Brain microvascular endothelial cell (primary cell): Measurements from ENCODE around the gene GAP43.

Experiments
- DNase-seq: peaks from one replicate; pipeline ENCODE4 v3.0.0-alpha.2; 2020
- H3K27ac ChIP-seq: fragments of 250-450 bp; sonication (Bioruptor Pico); 2 replicates; pipeline ENCODE4 v1.5.1; 2020; ENCODE audit warnings: mild to moderate bottlenecking, moderate library complexity
- H3K27me3 ChIP-seq: fragments of 250-450 bp; sonication (Bioruptor Pico); replicated peaks from 2 replicates; pipeline ENCODE4 v1.5.1; 2020; ENCODE audit warnings: mild to moderate bottlenecking
- H3K36me3 ChIP-seq: fragments of 250-450 bp; sonication (Bioruptor Pico); replicated peaks from 2 replicates; pipeline ENCODE4 v1.5.1; 2020; ENCODE audit warnings: mild to moderate bottlenecking
- H3K4me3 ChIP-seq: 2 replicates; pipeline ENCODE4 v1.5.1; 2011; ENCODE audit warnings: low read depth, mild to moderate bottlenecking, control low read depth, low read length, moderate library complexity
- CTCF ChIP-seq: IDR thresholded peaks from 2 replicates; pipeline ENCODE4 v1.5.1; 2011; ENCODE audit warnings: low read depth, mild to moderate bottlenecking, moderate library complexity, low read length, control low read depth, inconsistent platforms; ENCODE audit errors: missing control alignments
- in situ Hi-C: cut with HindIII; loops from 2 replicates; pipeline ENCODE4 v1.10.0; 2017; ENCODE audit warnings: low sequenced_read_pairs, low pct_ligation_motif_present

Gene GAP43

GRCh38 chr3:115712871-115713270 lies 89.6 kb downstream of the GAP43 start:
- no peak for DNase-seq
- Histone ChIP-seq H3K4me3 (no peak overlapping the region), H3K36me3 (no peaks in the 10 kb centered on the region), H3K27me3 (no peaks in the 10 kb centered on the region), H3K27ac (no peak overlapping the region)
- no peak for TF ChIP-seq CTCF
- in situ Hi-C loops = no loop called here

- no peak overlapping the region for H3K4me3 ChIP-seq
- H3K27me3 ChIP-seq = no peaks in the 10 kb centered on the region
- no peak overlapping the region for H3K27ac ChIP-seq
- in situ Hi-C loops = no loop called here
- DNase-seq = no peak
- no peak for TF ChIP-seq CTCF
- H3K36me3 ChIP-seq = no peaks in the 10 kb centered on the region
Observed at GRCh38 chr3:115713284-115713683, 90.0 kb downstream of the GAP43 start.

- DNase-seq = no peak
- no peak overlapping the region for H3K4me3 ChIP-seq
- H3K36me3 ChIP-seq = no peaks in the 10 kb centered on the region
- in situ Hi-C loops = no loop called here
- TF ChIP-seq CTCF = no peak
- H3K27ac ChIP-seq = no peak overlapping the region
- H3K27me3 ChIP-seq = no peaks in the 10 kb centered on the region
Observed at GRCh38 chr3:115715241-115715745, 92.0 kb downstream of the GAP43 start.

- DNase-seq = no peak
- in situ Hi-C loops = no loop called here
- no peak for TF ChIP-seq CTCF
- Histone ChIP-seq H3K27me3 (no peaks in the 10 kb centered on the region), H3K27ac (no peak overlapping the region), H3K36me3 (no peaks in the 10 kb centered on the region), H3K4me3 (no peak overlapping the region)
Observed at GRCh38 chr3:115720983-115721382, 97.7 kb downstream of the GAP43 start.

GRCh38 chr3:115725800-115726199 lies 102.5 kb downstream of the GAP43 start:
- in situ Hi-C loops = no loop called here
- Histone ChIP-seq H3K36me3 (no peaks in the 10 kb centered on the region), H3K27ac (no peak overlapping the region), H3K27me3 (no peaks in the 10 kb centered on the region), H3K4me3 (no peak overlapping the region)
- TF ChIP-seq CTCF = no peak
- DNase-seq = no peak

- no peak overlapping the region for H3K4me3 ChIP-seq
- in situ Hi-C loops = no loop called here
- no peaks in the 10 kb centered on the region for H3K36me3 ChIP-seq
- H3K27me3 ChIP-seq = no peaks in the 10 kb centered on the region
- DNase-seq = no peak
- TF ChIP-seq CTCF = no peak
- H3K27ac ChIP-seq = no peak overlapping the region
Observed at GRCh38 chr3:115727135-115727534, 103.8 kb downstream of the GAP43 start.
